HEK293 (cell line): ENCODE measurements around the gene SERP1.

Experiments used
- CTCF ChIP-seq: fragments of 450-650 bp; formaldehyde crosslinking; IDR thresholded peaks from 2 replicates; pipeline ENCODE4 v1.5.1; 2016; ENCODE audit warnings: missing biosample characterization, missing genetic modification characterization
- KLF16 ChIP-seq: fragments of 450-650 bp; formaldehyde crosslinking; IDR thresholded peaks from 2 replicates; pipeline ENCODE4 v1.5.1; 2017; ENCODE audit warnings: missing biosample characterization, missing genetic modification characterization
- REST ChIP-seq: fragments of 450-650 bp; formaldehyde crosslinking; IDR thresholded peaks from 2 replicates; pipeline ENCODE4 v1.5.1; 2016; ENCODE audit warnings: missing biosample characterization, missing genetic modification characterization
- ZBTB49 ChIP-seq: fragments of 450-650 bp; formaldehyde crosslinking; IDR thresholded peaks from 2 replicates; pipeline ENCODE4 v1.5.1; 2016; ENCODE audit warnings: missing biosample characterization, missing genetic modification characterization, low read depth
- ZBTB8A ChIP-seq: fragments of 450-650 bp; formaldehyde crosslinking; IDR thresholded peaks from 2 replicates; pipeline ENCODE4 v1.5.1; 2016; ENCODE audit warnings: missing biosample characterization, missing genetic modification characterization
- ZNF140 ChIP-seq: fragments of 450-650 bp; formaldehyde crosslinking; IDR thresholded peaks from 2 replicates; pipeline ENCODE4 v1.5.1; 2016; ENCODE audit warnings: missing biosample characterization, missing genetic modification characterization
- ZNF266 ChIP-seq: fragments of 450-650 bp; formaldehyde crosslinking; IDR thresholded peaks from 2 replicates; pipeline ENCODE4 v1.5.1; 2016; ENCODE audit warnings: missing biosample characterization, missing genetic modification characterization, low read depth
- ZNF555 ChIP-seq: fragments of 450-650 bp; formaldehyde crosslinking; conservative IDR thresholded peaks from 2 replicates; pipeline ENCODE4 v1.5.1; 2017; ENCODE audit warnings: missing biosample characterization, mild to moderate bottlenecking, missing genetic modification characterization, inconsistent platforms
- ZNF660 ChIP-seq: fragments of 450-650 bp; IDR thresholded peaks from 2 replicates; pipeline ENCODE4 v1.5.1; 2018; ENCODE audit warnings: missing biosample characterization, mild to moderate bottlenecking, missing genetic modification characterization
- ZNF777 ChIP-seq: fragments of 450-650 bp; formaldehyde crosslinking; IDR thresholded peaks from 2 replicates; pipeline ENCODE4 v1.5.1; 2017; ENCODE audit warnings: missing biosample characterization, missing genetic modification characterization, borderline replicate concordance

- no peak for TF ChIP-seq CTCF (tag by site-specific recombination)
- TF ChIP-seq ZNF266 (tag by site-specific recombination): no peak
- TF ChIP-seq ZNF777 (tag by site-specific recombination): no peak
- no peak for TF ChIP-seq ZBTB49 (tag by site-specific recombination)
- TF ChIP-seq ZNF555 (tag by site-specific recombination): no peak
- no peak for TF ChIP-seq REST (tag by site-specific recombination)
- no peak for TF ChIP-seq ZNF660
- TF ChIP-seq ZBTB8A (tag by site-specific recombination): no peak
- no peak for TF ChIP-seq KLF16 (tag by site-specific recombination)
- no peak for TF ChIP-seq ZNF140 (tag by site-specific recombination)
These were observed 37.9 kb downstream of the SERP1 start for GRCh38 chr3:150508401-150508800.
